Measurements from ENCODE around the gene LMOD1.

DNA sequence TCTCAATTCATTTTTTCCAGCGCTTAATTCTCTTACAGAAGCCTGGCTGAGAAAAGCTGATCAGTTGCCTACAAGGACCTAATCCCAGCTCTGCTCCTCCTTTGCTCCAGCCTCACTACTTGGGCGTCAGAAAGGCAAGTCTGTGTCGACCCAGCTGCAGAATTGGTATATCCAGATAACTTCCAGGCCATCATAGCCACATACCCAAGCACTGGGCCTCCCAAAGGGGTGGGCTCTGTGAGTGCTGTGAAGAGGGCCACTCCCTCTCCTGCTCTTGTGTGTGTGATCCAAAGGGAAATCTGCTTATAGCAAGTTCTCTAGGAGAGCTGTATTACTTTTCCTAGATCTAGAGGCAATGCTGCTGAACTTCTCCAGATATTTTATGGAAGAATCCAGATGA is 18.1 kb downstream of the LMOD1 start:
- TF ChIP-seq CTCF (conservative IDR thresholded peaks at IDR 0.05 in 1 of 2, IDR thresholded peaks at IDR 0.05 in 1 of 2; ENCODE audit: low read depth in 1 of 2, low read length in 2 of 2) = no peak
- TF ChIP-seq EZH2 (IDR thresholded peaks at IDR 0.05; ENCODE audit: low read length, missing control alignments) = no peak

Measured in fibroblast of lung (primary cell).